ENCODE data around the gene GUCD1. TPM values are rescaled to one million over a fixed set of nuclear protein-coding genes. Genes with fewer than 3 reads are reported as not detected.
A peak's percentile ranks its signal among the peaks of the same experiment; 100 is the strongest.

Gene GUCD1
- total and polyA plus RNA-seq, 2 of the 13 experiments (the other 11 are each of a cell fraction or from before 2014, with no cell fraction given): 128 to 245 TPM

- TF ChIP-seq ZNF264 (CRISPR knock-in tag; IDR thresholded peaks at IDR 0.05): peak; percentile 68; the same call in 1 of the 2 replicates
- no peak for TF ChIP-seq ZBTB42 (CRISPR knock-in tag; IDR thresholded peaks at IDR 0.05)
- TF ChIP-seq MIXL1 (CRISPR knock-in tag; IDR thresholded peaks at IDR 0.05): peak; percentile 94
- 0 out of 2 replicates have a peak, but pooled peaks have one; percentile 24 for TF ChIP-seq JUN (CRISPR knock-in tag; IDR thresholded peaks at IDR 0.05)
- peak; percentile 69 for TF ChIP-seq MED13 (CRISPR knock-in tag; IDR thresholded peaks at IDR 0.05)
- TF ChIP-seq POLR2G (IDR thresholded peaks at IDR 0.05; ENCODE audit: low read depth, low read length): peak; percentile 75
- peak; percentile 87; the same call in 1 of the 2 replicates for TF ChIP-seq ZNF414 (CRISPR knock-in tag; IDR thresholded peaks at IDR 0.05)
- peak; percentile 25; the same call in 1 of the 2 replicates for TF ChIP-seq YEATS4 (CRISPR knock-in tag; IDR thresholded peaks at IDR 0.05; ENCODE audit: borderline replicate concordance)
- TF ChIP-seq PRDM10 (CRISPR knock-in tag; IDR thresholded peaks at IDR 0.05; ENCODE audit: low read depth): 0 out of 2 replicates have a peak, but pooled peaks have one; percentile 24
- TF ChIP-seq HOXA9 (CRISPR knock-in tag; IDR thresholded peaks at IDR 0.05; ENCODE audit: borderline replicate concordance): no peak
- 0 out of 2 replicates have a peak, but pooled peaks have one; percentile 11 for TF ChIP-seq PHF8 (CRISPR knock-in tag; IDR thresholded peaks at IDR 0.05)
- peak; percentile 40; the same call in 1 of the 2 replicates for TF ChIP-seq TFDP2 (CRISPR knock-in tag; IDR thresholded peaks at IDR 0.05)
- peak; percentile 38; the same call in 1 of the 2 replicates for TF ChIP-seq HDAC1 (CRISPR knock-in tag; IDR thresholded peaks at IDR 0.05)
- TF ChIP-seq TBX2 (CRISPR knock-in tag; IDR thresholded peaks at IDR 0.05; ENCODE audit: borderline replicate concordance): peak; percentile 93
- peak; percentile 98 for TF ChIP-seq LCORL (IDR thresholded peaks at IDR 0.05)
- TF ChIP-seq LCORL (CRISPR knock-in tag; IDR thresholded peaks at IDR 0.05): peak; percentile 98
- TF ChIP-seq KDM1A (CRISPR knock-in tag; IDR thresholded peaks at IDR 0.05): peak; percentile 81
- peak; percentile 66 for TF ChIP-seq HOXA3 (CRISPR knock-in tag; IDR thresholded peaks at IDR 0.05)
- peak; percentile 65 for TF ChIP-seq KDM4B (CRISPR knock-in tag; IDR thresholded peaks at IDR 0.05)
- TF ChIP-seq HNF4G (IDR thresholded peaks at IDR 0.05; ENCODE audit: borderline replicate concordance, low read depth, low read length): peak; percentile 97
- TF ChIP-seq HNF4G (CRISPR knock-in tag; IDR thresholded peaks at IDR 0.05; ENCODE audit: borderline replicate concordance, low read depth): peak; percentile 83; the same call in 1 of the 2 replicates
- peak; percentile 74 for TF ChIP-seq ZFX (CRISPR knock-in tag; IDR thresholded peaks at IDR 0.05; ENCODE audit: low read depth)
- TF ChIP-seq ZNF24 (IDR thresholded peaks at IDR 0.05): peak; percentile 45; the same call in 1 of the 2 replicates
- peak; percentile 89 for TF ChIP-seq MLX (CRISPR knock-in tag; IDR thresholded peaks at IDR 0.05)
- TF ChIP-seq SAP130 (CRISPR knock-in tag; IDR thresholded peaks at IDR 0.05; ENCODE audit: low read depth): peak; percentile 88
These were observed 23.7 kb upstream of the GUCD1 start (continued) for GRCh38 chr22:24578355-24579257.
